Keratinocyte (primary cell): ENCODE data around the gene RRP1B. TPM values are rescaled to one million over a fixed set of nuclear protein-coding genes. Genes with fewer than 3 reads are reported as not detected.

Experiments
- DNase-seq: peaks from one replicate; pipeline ENCODE4 v3.0.0-alpha.2; 2011; ENCODE audit warnings: low read depth, missing footprints, low spot score
- FAIRE-seq: peaks from 2 replicates; lab custom pipeline; 2011; peaks lifted over from hg19 to GRCh38; lab: Jason Lieb, UNC
- H2AFZ ChIP-seq: 2 replicates; pipeline ENCODE4 v1.6.0; 2012; ENCODE audit warnings: low read length, control low read depth, inconsistent platforms; ENCODE audit not compliant: control insufficient read depth
- H3K27ac ChIP-seq: 2 replicates; pipeline ENCODE4 v1.5.1; 2011; ENCODE audit warnings: low read length; ENCODE audit not compliant: control insufficient read depth, insufficient read depth
- H3K27me3 ChIP-seq: 3 replicates; pipeline ENCODE4 v1.6.0; 2011; ENCODE audit warnings: low read length; ENCODE audit not compliant: control insufficient read depth, insufficient read depth; ENCODE audit errors: extremely low read depth
- H3K36me3 ChIP-seq, 2 experiments: 2 replicates in 1 of 2; 3 replicates in 1 of 2; pipeline ENCODE4 v1.5.1; 2011; ENCODE audit warnings: low read length in 2 of 2, mild to moderate bottlenecking in 1 of 2; ENCODE audit not compliant: control insufficient read depth in 2 of 2, insufficient read depth in 2 of 2; ENCODE audit errors: extremely low read depth in 1 of 2
- H3K4me1 ChIP-seq: 3 replicates; pipeline ENCODE4 v1.5.1; 2011; ENCODE audit warnings: low read length; ENCODE audit not compliant: control insufficient read depth, insufficient read depth; ENCODE audit errors: extremely low read depth
- H3K4me2 ChIP-seq: 3 replicates; pipeline ENCODE4 v1.6.0; 2011; ENCODE audit warnings: low read depth, low read length; ENCODE audit not compliant: control insufficient read depth, insufficient read depth; ENCODE audit errors: extremely low read depth
- H3K4me3 ChIP-seq, 3 experiments: fragments of 200-600 bp in 1 of 3; sonication (generic) in 1 of 3; 2 replicates in 2 of 3; 3 replicates in 1 of 3; pipeline ENCODE4 v1.5.1; 2011 to 2016; ENCODE audit warnings: low read length in 3 of 3, mild to moderate bottlenecking in 3 of 3, control low read depth in 2 of 3, inconsistent platforms in 1 of 3, low read depth in 1 of 3, mixed read lengths in 1 of 3, mixed run types in 1 of 3, moderate library complexity in 1 of 3; ENCODE audit not compliant: control insufficient read depth in 2 of 3, insufficient read depth in 2 of 3; ENCODE audit errors: extremely low read depth in 1 of 3
- H3K79me2 ChIP-seq: 2 replicates; pipeline ENCODE4 v1.6.0; 2012; ENCODE audit warnings: low read length; ENCODE audit not compliant: control insufficient read depth, insufficient read depth
- H3K9ac ChIP-seq: 3 replicates; pipeline ENCODE4 v1.6.0; 2011; ENCODE audit warnings: low read length; ENCODE audit not compliant: control insufficient read depth, insufficient read depth; ENCODE audit errors: extremely low read depth
- H3K9me1 ChIP-seq: 3 replicates; pipeline ENCODE4 v1.6.0; 2011; ENCODE audit warnings: low read length; ENCODE audit not compliant: control insufficient read depth, insufficient read depth; ENCODE audit errors: extremely low read depth
- H3K9me3 ChIP-seq: 2 replicates; pipeline ENCODE4 v1.5.1; 2012; ENCODE audit warnings: low read depth, low read length; ENCODE audit not compliant: control insufficient read depth
- H4K20me1 ChIP-seq: 3 replicates; pipeline ENCODE4 v1.6.0; 2011; ENCODE audit warnings: low read length; ENCODE audit not compliant: control insufficient read depth, insufficient read depth; ENCODE audit errors: extremely low read depth
- CTCF ChIP-seq, 3 experiments: IDR thresholded peaks in 1 of 3; conservative IDR thresholded peaks in 1 of 3; optimal IDR thresholded peaks in 1 of 3; 2 replicates in 2 of 3; 3 replicates in 1 of 3; pipeline versions ENCODE3 to v1.5.1; 2011; ENCODE audit warnings: low read length in 3 of 3, mild to moderate bottlenecking in 3 of 3, moderate library complexity in 2 of 3, control low read depth in 1 of 3, inconsistent platforms in 1 of 3; ENCODE audit not compliant: insufficient read depth in 2 of 3; ENCODE audit errors: extremely low read depth in 1 of 3
- EZH2 ChIP-seq: IDR thresholded peaks from one replicate; pipeline ENCODE4 v1.6.1; 2012; ENCODE audit warnings: inconsistent platforms, mild to moderate bottlenecking, low read length, moderate library complexity
- dilution Hi-C: fragments of 300-500 bp; cut with MboI; formaldehyde crosslinking; loops from one replicate; pipeline ENCODE4 v1.7.0; 2020; ENCODE audit warnings: low sequenced_read_pairs; ENCODE audit not compliant: extremely low pct_ligation_motif_present
- polyA plus RNA-seq, 5 experiments: library from polyadenylated mRNA; depleted of rRNA in 3 of 5; stranded (reverse) in 3 of 5; stranded (forward) in 1 of 5; unstranded in 1 of 5; fragments of >200 nt; gene quantifications; 1 replicate in 1 of 5; 2 replicates in 3 of 5; 3 replicates in 1 of 5; pipeline versions ENCODE4 v1.2.1 to v1.2.3, GENCODE V29; 2011 to 2012; ENCODE audit warnings: missing spikeins in 2 of 5, low read depth in 1 of 5, low replicate concordance in 1 of 5

The RRP1B gene
- polyA plus RNA-seq, 1 donor (not counting 4 experiments of a cell fraction or from before 2014, with no cell fraction given) = 19.8 TPM

- no peaks in the 10 kb centered on the region for H3K27me3 ChIP-seq
- peaks cover 39 to 55% of the 10 kb centered on the region in 2 experiments for H3K36me3 ChIP-seq
- no peaks in the 10 kb centered on the region for H4K20me1 ChIP-seq
- no peak overlapping the region for H3K4me2 ChIP-seq
- no peak overlapping the region for H2AFZ ChIP-seq
- dilution Hi-C loops = no loop called here
- H3K4me3 ChIP-seq = no peak overlapping the region
- H3K9me3 ChIP-seq = no peaks in the 10 kb centered on the region
- DNase-seq = no peak
- no peaks in the 10 kb centered on the region for H3K79me2 ChIP-seq
- FAIRE-seq = no peak
- H3K9me1 ChIP-seq = no peaks in the 10 kb centered on the region
- H3K9ac ChIP-seq = no peak overlapping the region
- no peak overlapping the region for H3K27ac ChIP-seq
- H3K4me1 ChIP-seq = no peaks in the 10 kb centered on the region
- TF ChIP-seq EZH2 = no peak
- TF ChIP-seq CTCF (optimal IDR thresholded peaks at IDR 0.05 in 1 of 3, IDR thresholded peaks at IDR 0.05 in 1 of 3, conservative IDR thresholded peaks at IDR 0.05 in 1 of 3; ENCODE audit: extremely low read depth in 1 of 3, insufficient read depth in 2 of 3, low read length in 3 of 3) = no peak
Observed at GRCh38 chr21:43687566-43688399, 28.4 kb downstream of the RRP1B start.

GRCh38 chr21:43688906-43689305, 29.5 kb downstream of the RRP1B start:
- H3K36me3 ChIP-seq = peaks cover 43 to 55% of the 10 kb centered on the region in 2 experiments
- no peaks in the 10 kb centered on the region for H3K79me2 ChIP-seq
- no peak overlapping the region for H3K9ac ChIP-seq
- no peak overlapping the region for H3K4me3 ChIP-seq
- no peaks in the 10 kb centered on the region for H3K9me3 ChIP-seq
- H4K20me1 ChIP-seq = no peaks in the 10 kb centered on the region
- no peak overlapping the region for H2AFZ ChIP-seq
- dilution Hi-C loops = no loop called here
- H3K9me1 ChIP-seq = no peaks in the 10 kb centered on the region
- no peaks in the 10 kb centered on the region for H3K27me3 ChIP-seq
- FAIRE-seq = no peak
- no peak for DNase-seq
- no peaks in the 10 kb centered on the region for H3K4me1 ChIP-seq
- H3K27ac ChIP-seq = no peak overlapping the region
- TF ChIP-seq EZH2 (no peak), CTCF (optimal IDR thresholded peaks at IDR 0.05 in 1 of 3, IDR thresholded peaks at IDR 0.05 in 1 of 3, conservative IDR thresholded peaks at IDR 0.05 in 1 of 3; ENCODE audit: extremely low read depth in 1 of 3, insufficient read depth in 2 of 3, low read length in 3 of 3) (no peak)
- H3K4me2 ChIP-seq = no peak overlapping the region
